GM20431 (cell line): ENCODE results near the gene DNAJB6.
"Not testable (repeated sequence)": the region's sequence is repeated elsewhere in the genome, so short reads cannot be mapped to it uniquely, and the experiment has no call there.

Experiments used
- in situ Hi-C: fragments of 300-500 bp; cut with MseI, MboI; formaldehyde crosslinking; loops from one replicate; pipeline ENCODE4 v1.15.0; 2020; ENCODE audit warnings: low sequenced_read_pairs; ENCODE audit not compliant: unreplicated experiment

DNAJB6 gene

DNA sequence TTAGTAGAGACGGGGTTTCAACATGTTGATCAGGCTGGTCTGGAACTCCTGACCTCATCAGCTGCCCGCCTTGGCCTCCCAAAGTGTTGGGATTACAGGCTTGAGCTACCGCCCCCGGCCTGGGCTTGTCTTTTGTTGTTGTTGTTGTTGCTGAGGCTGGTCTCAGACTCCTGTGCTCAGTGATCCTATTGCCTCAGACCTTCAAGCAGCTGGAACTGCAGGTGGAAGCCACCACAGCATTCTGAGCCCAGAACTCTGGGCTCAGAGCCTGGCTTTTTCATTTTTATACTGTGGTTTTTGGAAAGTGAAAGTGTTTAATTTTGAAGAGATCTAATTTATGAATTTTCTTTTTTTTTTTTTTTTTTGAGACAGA is 16.2 kb upstream of the DNAJB6 start:
- in situ Hi-C loops, result no loop called here

DNA sequence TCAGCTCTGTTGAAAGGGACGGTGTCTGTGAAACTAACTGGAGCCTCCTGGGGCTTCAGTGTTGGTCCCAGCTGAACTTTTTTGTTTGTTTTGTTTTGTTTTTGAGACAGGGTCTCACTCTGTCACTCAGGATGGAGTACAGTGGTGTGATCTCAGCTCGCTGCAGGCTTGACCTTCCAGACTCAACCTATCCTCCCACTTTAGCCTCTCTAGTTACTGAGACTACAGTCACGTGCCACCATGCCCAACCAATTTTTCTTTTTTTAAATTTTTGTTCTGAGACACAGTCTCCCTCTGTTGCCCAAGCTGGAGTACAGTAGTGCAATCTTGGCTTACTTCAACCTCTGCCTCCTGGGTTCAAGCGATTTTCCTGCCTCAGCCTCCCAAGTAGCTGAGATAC is 13.4 kb upstream of the DNAJB6 start:
- in situ Hi-C loops, result no loop called here

DNA sequence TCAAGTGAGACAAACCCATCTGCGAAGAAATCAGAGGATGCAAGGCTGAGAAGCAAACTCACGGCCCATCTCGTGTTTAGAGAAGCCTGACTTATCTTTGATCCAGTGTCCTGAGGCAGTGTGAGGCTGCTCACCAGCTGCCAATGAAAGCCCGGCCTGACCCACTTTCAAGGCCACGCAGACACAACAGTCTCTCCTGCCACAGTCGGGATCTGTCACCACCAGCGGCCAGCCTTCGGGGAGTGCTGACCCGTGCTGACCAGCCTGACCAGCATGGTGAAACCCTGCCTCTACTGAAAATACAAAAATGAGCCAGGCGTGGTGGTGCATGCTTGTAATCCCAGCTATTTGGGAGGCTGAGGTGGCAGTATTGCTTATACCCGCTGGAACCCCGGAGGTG is 7.4 kb upstream of the DNAJB6 start:
- in situ Hi-C loops, result no loop called here

DNA sequence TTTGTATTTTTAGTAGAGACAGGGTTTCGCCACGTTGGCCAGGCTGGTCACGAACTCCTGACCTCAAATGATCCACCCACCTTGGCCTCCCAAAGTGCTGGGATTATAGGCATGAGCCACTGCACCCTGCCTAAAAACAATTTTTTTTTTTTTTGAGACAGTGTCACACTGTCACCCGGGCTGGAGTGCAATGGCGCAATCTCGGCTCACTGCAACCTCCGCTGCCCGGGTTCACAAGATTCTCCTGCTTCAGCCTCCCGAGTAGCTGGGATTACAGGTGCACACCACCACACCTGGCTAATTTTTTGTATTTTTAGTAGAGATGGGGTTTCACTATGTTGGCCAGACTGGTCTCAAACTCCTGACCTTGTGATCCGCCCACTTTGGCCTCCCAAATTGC is 6.2 kb upstream of the DNAJB6 start:
- in situ Hi-C loops, result not testable (repeated sequence)

DNA sequence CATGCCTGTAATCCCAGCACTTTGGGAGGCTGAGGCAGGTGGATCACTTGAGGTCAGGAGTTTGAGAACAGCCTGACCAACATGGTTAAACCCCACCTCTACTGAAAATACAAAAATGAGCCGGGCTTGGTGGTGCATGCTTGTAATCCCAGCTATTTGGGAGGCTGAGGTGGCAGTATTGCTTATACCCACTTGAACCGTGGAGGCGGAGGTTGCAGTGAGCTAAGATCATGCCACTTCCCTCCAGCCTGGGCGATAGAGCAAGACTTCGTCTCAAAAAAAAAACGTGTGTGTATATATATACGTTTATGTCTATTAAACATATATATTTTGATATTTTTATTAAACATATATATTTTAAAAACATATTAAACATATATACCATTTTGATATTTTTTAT is 5.8 kb upstream of the DNAJB6 start:
- in situ Hi-C loops, result not testable (repeated sequence)

DNA sequence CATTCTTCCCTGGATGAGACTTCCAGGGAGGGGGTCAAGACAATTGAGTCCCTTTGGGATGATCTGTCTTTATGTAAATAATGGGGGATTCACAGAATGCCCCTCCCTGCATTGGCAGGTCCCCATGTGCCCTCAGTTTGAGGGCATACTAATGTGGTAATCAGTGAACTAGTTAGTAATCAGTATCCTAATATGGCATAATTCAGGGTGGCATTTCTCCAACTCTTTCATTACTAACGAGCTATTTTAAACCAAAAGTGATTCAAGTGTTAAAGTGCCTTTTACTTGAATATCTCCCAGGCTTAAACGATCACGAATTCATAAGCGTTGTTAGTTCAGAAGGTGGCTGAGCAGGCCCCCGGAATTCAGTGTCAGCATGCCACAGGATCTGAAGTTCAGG is 1.6 kb upstream of the DNAJB6 start:
- in situ Hi-C loops, result no loop called here

DNA sequence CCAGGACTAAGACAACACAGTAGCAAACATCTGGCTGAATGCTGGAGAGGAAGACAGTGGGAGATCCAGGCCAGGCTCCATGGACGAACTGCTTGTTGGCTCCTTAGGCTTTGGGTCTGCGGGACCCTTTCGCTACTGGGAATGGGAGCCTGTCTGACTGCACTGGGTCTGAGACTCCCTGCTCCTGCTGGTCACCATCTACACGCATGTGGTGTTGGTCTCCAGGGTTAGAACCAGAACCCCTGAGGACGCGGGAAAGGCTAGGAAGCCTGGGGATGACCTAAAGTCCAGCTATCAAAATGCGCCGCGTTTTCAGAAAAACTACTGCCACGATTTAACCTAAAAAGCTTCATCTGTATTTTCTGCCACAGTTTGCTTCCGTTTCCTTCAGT is 817 bp upstream of the DNAJB6 start:
- in situ Hi-C loops, result no loop called here

DNA sequence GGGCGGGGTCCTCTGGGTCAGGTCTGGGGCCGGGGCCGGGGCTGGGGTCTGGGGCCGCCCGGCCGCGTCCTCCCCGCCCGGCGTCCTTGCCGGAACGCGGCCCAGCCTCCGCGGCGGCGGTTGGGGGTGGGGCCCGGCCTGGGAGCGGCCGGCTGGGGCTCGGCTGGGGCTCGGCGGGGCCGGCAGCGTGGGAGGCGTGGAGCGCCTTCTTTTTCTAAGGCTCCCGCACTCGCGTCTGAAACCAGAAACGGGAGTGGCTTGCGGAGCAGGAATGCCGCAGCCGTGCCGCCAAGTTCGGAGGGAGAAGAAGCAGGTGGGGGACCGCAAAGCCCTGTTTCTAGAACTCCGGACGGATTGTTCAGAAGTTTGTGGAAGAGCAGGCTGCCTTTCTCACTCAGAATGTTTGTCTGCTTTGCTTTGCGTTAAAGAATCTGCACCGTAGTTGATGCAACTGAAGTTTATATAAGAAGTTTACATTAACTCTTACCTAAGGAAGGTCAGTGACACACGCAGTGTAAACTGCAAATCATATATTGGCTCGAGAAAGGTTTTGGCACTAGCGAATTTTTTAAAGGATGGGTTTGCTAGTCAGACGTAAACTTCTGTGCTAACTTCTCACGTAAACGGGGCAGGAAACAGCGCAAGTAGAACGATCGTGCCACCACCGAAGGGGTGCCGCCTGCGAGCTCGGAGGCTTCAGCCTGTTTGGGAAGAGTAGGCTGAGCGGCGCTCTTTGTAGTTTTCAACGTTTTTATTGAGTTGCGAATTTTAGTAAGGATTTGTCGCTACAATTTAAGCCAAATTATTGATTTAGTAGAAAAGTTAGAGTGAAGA is 729 bp downstream of the DNAJB6 start:
- in situ Hi-C loops, result no loop called here

DNA sequence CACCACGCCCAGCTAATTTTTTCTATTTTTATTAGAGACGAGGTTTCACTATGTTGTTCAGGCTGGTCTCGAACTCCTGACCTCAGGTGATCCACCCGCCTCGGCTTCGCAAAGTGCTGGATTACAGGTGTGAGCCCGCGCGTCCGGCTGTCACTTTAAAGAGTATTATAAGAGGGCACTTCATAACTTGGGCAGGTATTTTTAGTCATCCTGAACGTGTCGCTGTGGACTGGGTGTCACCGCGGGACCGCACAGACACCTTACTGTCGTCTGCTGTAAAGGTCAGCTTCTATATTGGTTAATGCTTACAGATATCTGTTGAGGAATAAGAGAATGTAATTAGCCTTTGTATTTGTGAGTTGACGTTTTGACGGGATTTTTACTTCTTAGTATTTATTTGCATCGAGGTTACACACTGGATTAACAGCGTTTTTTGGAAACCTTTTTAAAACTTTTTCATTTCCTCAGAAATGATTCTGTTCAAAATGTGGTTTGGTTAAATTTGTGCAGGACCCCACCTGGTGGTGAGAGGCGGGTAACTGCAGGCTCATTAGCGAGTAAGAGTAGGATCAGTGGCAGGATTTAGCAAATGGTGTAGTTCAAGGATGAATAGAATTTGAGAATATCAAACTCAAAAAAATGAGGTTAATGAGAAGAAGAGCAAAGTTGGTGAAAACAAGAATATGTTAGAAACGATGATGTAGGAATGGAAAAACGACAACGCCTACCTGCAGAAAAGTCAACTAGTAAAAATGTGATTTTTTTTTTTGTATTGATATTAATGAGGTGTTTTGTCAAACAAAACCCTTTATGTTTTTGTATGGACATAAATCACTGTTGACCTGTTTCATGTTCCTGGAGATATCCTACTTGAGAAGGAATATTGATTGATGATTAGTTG is 3.2 kb downstream of the DNAJB6 start:
- in situ Hi-C loops, result no loop called here

DNA sequence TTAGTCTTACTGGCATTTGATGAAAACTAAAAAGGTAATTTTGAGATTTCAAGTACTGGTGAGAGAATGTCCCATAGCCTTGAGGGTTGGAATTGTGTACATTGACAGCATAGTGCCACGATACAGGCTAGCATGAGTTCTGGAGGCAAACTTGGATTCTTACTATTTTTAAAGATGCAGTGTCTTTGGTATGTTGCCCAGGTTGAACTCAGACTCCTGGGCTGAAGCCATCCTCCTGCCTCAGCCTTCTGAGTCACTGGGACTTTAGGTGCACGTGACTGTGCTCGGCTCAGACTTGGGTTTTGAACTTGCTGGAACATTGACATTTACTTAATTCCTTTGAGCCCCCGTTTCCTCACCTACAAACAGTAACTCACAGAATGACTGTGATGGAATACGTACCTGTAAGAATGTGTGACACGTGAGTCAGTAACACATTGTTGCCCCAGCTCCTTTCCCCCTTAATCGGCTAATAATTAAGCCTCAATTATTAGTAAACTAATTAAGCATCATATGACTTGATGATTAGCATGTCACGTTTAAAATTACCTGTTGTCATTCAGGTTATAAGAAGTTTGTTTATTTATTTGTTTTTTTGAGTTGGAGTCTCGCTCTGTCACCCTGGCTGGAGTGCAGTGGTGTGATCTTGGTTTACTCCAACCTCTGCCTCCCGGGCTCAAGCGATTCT is 10.6 kb downstream of the DNAJB6 start:
- in situ Hi-C loops, result no loop called here

DNA sequence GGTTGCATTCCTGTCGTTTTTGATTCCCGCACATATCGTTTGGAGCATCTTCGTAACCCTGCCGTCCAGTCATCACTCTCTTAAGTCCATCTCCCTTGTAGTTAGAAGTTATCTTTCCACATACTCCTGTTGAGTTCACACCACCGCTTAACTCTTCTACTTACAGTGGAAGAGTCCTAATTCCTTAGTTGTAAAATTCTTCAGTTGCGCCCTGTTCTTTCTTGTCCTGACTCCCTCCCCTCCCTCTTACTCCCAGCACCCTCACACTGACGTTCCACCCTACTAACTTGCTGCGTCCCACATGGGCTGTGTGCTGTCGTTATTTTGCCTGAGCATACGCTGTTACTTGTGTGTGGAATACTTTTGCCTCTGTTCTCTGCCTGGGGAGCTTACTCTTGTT is 11.7 kb downstream of the DNAJB6 start:
- in situ Hi-C loops, result no loop called here

DNA sequence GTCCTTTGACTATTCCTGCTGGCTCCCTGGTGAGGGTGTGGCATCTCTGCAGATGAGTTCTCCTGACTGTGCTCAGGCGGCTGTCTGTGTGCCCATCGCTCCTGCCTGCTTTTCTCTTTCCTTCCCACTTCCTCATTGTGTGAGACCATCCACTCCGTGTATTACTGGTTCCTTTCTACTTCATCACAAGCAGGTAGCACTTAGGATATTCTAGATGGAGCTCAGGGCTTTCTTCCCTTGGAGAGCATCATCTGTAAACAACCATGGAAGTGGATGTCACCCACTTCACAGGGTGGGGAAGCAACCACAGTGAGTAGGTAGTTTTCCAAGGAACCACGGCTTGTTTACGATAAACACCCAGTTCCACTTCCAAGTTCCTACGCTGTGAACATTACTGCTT is 15.7 kb downstream of the DNAJB6 start:
- in situ Hi-C loops, result no loop called here

DNA sequence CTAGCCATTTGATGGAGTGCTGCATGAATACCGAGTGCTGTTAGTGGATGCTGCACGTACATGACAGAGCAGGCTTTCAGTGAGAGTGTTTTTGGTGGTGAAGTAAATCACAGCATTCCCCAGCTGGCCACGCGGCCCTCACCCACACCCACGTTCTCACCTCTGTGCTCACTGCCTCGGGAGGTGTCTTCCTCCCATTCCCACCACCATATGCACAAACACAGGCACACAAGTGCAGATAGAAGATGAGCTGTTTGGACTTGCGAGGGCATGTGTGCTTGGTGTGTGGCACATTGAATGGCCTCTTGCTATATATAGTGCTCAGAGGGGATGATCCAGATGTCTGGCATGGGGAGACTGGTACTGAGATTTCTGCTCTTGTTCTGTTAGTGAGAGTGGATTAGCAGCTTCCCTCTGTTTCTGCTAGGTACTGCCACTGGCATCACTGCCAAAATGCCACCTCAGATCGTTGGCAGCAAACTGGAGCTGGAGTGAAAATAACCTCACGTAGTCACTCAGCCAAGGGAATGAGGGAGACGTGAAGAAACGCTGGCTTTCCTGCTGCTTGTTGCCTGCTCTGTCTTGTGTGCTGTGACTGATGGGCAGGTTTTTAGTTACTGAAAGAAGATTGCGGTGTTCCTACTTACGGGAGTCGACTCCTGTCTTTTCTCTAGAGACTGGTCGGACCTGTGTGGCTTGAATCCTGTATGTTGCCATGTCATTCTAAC is 19.1 kb downstream of the DNAJB6 start:
- in situ Hi-C loops, result no loop called here

DNA sequence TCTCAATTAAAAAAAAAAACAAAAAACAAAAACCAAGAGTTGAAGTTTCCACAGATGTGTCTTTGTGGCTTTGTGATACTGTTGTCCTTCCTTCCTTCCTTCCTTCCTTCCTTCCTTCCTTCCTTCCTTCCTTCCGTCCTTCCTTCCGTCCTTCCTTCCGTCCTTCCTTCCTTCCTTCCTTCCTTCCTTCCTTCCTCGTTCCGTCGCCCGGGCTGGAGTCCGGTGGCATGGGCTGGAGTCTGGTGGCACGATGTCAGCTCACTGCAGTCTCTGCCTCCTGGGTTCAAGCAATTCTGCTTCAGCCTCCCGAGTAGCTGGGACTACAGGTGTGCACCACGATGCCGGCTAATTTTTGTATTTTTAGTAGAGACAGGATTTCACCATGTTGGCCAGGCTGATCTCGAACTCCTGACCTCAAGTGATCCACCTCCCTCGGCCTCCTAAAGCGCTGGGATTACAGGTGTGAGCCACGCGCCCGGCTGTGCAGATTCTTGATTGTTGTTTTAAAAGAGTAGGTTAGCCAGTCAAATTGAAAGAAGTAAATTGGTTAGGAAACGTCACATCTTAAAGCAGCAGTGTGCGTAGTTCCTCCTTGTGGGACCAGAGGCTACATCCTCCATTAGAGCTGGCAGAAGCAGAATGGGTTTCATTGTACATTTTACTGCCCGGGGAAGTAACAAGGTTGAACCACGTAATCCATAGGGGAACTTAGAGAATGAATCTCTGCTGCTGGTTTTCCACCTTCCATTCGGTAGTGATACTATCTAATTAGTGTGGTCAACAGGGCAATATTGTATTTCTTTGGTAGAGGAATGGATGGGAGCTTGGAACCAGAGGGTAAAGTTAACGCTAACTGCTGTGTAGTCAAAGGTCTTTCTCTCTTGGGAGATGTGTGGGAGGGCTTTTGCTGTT is 20.6 kb downstream of the DNAJB6 start:
- in situ Hi-C loops, result no loop called here

DNA sequence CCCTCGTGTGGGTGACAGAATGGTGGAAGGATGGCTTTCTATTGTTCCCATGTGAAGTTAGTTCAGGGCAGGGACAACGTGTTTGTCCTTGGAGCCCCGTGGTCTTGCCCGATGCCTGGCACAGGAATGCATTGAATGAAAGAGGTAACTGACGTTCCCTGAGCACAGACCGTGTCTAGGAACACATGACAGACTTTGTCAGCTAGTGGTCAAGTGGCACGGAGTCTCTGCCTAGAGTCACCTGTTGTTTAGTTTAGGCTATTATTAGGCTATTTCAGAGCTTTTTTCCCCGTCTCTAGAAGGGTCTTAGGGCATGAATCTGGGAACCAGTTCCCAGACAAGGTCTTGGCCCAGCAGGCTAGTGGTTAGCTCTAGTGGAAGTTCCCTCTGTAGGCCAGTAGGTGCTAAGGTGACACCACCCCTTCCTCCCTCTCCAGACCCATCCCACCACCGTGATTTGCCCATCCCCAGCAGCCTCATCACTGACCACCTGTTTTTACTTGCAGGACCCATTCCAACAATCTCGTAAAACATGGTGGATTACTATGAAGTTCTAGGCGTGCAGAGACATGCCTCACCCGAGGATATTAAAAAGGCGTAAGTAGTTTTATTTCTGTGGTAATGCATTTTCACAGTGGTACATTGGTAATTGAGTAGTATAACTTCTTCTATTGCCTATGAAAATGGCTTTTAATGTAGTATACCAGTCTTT is 21.4 kb downstream of the DNAJB6 start:
- in situ Hi-C loops, result no loop called here

DNA sequence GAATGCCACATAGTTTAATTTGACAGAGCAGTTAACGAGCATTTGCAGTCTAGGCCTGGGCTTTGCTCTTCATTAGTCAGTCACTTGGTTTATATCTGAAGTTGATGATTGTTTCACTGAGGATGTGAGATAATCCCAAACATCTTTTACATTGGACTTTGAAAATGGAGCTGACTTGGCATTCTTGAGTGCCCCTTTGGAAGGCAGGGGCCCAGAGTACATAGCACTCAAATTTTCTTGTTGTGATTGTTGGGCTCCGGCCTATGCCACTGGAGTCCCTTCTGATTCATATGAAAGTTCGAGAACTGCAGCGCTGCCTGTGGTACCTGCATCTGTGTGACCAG is 21.9 kb downstream of the DNAJB6 start:
- in situ Hi-C loops, result no loop called here

DNA sequence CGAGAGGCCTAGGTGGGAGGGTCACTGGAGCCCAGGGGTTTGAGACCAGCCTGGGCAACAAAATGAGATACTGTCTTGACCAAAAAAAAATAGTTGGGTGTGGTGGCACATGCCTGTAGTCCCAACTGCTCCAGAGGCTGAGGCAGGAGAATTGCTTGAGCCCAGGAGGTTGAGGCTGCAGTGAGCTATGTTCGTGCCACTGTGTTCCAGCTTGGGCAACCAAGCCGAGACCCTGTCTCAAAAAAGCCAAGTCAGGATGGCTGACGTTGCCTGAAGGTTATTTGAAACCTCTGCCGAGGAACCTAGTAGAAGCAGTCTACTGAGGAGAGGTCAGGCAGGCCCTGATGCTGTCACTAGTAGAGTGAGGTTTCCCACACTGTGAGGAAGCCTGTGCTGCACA is 22.8 kb downstream of the DNAJB6 start:
- in situ Hi-C loops, result no loop called here

DNA sequence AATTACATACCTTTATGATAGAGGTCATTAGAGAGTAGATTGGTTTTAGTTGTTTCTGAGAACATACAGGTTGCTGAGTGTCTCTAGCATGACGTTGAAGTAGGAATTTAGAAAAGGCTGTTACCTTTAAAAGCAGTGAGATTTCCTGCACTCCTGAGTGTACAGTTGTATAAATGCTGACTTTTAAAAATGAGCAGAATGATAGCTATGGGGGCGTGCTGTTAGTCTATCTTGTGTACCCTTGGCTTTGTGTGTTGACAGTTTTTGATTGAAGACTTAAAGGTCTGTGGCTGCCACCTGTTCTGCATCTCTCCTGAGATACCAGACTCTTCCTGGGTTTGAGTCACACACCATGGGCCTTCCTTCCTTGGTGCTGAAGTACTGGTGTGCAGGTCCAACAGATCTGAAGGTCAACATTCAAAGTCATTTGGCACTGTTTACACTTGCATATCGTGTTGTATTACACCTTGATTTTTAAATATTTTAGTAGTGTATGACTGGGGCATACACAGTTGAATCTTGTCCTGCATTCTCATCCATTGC is 23.8 kb downstream of the DNAJB6 start:
- in situ Hi-C loops, result no loop called here
